Measurements from ENCODE around the gene LRRC2.
"Not testable (repeated sequence)": the region's sequence is repeated elsewhere in the genome, so short reads cannot be mapped to it uniquely, and the experiment has no call there.

Gene LRRC2

DNA sequence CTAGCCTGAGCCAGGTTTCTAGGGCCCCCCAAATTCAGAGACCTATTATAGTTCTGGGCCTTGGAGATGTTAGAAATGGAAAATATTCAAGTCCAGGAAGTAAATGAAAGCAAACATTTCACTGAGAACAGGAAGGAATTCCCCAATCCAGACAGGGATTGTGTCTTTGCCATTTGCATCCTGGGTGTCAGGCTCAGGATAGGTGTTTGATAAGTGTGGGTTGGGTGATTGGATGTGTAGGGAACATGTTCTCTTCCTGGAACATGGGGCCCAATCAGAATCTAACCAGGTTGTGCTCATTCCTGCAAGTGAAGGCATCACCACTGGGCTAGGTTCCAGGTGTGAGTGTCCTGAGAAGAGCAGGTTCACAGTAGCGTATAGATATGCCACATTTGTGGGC is 14.6 kb upstream of the LRRC2 start:
- DNase-seq (ENCODE audit: low spot score): no peak

DNA sequence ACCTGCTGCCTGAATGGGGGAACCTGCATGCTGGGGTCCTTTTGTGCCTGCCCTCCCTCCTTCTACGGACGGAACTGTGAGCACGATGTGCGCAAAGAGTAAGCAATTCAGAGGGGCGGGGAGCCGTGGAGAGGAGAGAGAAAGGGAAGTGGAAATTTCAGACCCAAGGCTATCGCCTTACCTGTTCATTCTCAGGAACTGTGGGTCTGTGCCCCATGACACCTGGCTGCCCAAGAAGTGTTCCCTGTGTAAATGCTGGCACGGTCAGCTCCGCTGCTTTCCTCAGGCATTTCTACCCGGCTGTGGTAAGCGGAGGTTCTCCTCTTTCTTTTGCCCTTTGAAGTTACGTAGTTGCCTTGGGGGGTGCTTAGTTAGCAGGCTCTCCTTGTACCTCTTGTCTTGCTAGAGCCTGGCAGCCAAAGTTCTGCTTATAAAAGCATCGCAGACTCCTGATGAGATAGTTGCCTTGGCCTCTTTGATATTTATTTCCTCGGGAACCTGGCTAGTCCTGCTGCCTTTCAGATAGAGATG is 13.7 kb upstream of the LRRC2 start:
- no peak for DNase-seq (ENCODE audit: low spot score)

GRCh38 chr3:46578973-46579755 is 13.1 kb upstream of the LRRC2 start:
- DNase-seq (ENCODE audit: low spot score): no peak

- not testable (repeated sequence) for DNase-seq (ENCODE audit: low spot score)
These were observed 11.6 kb upstream of the LRRC2 start for GRCh38 chr3:46577580-46578249.

DNA sequence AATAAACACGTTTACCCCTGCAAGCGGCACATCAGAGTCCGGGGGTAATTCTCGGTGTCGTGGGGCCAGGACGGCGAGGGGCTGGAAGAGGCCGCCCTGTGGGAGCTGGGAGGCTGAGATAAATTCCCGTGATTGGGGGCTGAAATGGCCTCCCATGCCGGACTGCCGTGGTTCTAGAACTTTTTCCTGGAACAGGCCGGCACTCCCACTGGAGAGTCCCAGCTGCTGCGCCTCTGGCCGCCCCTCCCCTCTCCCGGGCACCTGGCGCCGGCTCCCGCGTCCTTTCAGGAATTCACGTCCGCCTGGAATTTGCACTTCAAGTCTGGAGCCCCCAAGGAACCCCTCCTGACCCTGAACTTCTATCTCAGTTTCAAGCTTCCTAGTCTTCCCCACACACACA is 10.8 kb upstream of the LRRC2 start:
- peak; percentile 65 for DNase-seq (ENCODE audit: low spot score)

DNA sequence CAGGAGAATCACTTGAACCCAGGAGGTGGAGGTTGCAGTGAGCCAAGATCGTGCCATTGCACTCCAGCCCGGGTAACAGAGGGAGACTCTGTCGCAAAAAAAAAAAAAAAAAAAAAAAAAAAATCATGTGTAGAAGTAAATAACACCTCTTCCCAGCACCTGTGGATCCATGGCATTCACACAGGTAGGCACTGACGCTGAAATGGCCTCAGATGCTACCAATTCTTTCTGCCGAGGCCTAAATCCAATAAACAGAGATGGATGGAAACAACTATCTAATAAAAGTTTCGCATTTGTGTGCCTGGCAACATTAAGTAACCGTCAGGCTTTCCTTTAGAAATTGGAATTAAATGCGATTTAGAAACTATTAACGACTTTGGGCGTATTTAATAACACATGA is 10.3 kb upstream of the LRRC2 start:
- no peak for DNase-seq (ENCODE audit: low spot score)

DNA sequence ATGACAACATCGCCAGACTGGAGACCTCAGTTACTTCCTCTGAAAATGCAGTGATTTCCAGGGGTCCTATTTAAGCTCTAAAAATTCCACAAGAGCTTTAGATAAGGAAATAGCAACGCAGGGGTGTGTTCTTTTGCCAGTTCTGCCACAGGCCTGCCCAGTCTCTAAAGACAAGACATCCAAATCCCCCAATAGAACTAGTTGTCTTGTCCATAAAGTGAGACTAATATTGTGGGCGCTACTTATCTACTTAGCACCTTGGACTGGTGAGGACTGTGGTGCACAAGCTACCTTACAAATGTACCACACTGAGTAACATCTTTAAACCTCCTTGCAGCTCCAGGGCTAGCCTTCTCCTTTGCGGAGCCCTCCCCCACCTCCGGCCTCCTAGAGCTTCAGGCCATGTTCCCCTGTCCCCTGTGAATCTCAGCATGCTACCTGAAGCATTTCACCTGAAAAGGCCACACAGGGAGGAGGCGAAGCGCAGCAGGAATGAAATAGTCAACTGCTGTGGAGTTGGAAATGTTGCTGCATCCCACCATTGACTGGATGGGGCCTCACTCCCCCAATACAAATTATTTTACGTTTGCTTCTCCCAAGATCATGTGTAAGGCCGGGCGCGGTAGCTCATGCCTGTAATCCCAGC is 9.6 kb upstream of the LRRC2 start:
- DNase-seq (ENCODE audit: low spot score): no peak

- no peak for DNase-seq (ENCODE audit: low spot score)
These were observed 8.9 kb upstream of the LRRC2 start for GRCh38 chr3:46574881-46575576.

GRCh38 chr3:46574243-46574646 is 8.1 kb upstream of the LRRC2 start:
- DNase-seq (ENCODE audit: low spot score): peak; percentile 61

- no peak for DNase-seq (ENCODE audit: low spot score)
These were observed 7.6 kb upstream of the LRRC2 start for GRCh38 chr3:46573701-46574100.

DNA sequence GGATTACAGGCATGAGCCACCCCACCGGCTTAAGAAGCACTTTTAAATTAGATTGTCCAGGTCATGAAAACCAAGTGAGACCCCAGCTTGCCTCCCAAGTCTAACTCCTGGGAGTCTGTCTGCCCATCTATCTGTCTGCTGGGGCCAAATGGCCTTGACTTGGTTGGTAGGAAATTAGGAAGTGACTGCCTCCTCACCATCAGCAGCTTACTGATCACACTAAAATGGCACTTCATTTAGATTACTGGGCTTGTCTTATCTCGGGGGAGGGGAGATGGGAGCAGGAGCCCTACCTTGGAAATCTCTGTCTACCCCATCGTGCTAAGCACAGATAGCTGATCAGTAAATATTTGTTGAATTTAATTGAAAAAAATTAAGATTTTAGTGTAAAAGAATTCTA is 5.6 kb upstream of the LRRC2 start:
- no peak for DNase-seq (ENCODE audit: low spot score)

GRCh38 chr3:46565607-46566039 is 479 bp downstream of the LRRC2 start:
- DNase-seq (ENCODE audit: low spot score): peak; percentile 58

- no peak for DNase-seq (ENCODE audit: low spot score)
These were observed 1.0 kb downstream of the LRRC2 start for GRCh38 chr3:46565077-46565476.

DNA sequence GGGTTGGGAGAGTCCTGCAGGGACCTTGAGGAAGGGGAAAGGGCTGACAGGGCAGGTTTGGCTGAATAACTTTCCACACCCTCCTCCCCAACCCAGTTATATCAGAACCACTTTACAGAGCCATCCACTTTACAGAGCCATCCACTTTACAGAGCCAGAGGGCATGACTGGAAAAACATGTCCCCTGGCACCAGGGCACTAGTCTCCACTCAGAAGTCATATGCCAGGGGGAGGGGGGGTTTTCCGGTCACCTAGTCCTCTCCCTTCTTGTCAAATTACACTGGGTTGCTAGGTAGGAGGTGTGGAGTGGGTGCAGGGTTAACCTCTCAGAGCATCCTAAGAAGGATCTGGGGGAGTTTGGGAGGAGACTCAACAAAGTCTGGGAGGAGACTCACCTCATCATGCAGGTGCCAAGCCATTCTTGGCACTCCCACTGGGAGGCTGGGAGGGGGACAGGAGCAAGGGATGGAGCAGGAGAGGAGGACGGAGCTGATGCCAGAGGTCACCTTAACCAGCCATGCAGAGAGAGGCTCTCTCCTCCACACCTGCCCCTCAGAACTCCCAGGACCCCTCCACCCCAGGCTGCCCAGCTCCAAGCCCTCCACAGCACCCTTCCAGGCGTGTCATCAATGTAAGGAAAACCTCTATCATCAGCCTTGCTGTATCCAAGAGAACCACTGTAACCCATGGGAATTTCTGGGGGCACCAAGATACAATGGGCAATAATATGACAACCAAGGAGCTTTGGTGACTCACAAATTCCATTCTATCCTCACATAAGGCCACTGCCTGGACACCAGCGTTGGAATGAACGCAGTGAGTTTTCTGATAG is 1.7 kb downstream of the LRRC2 start:
- no peak for DNase-seq (ENCODE audit: low spot score)

- DNase-seq (ENCODE audit: low spot score): no peak
These were observed 4.2 kb downstream of the LRRC2 start for GRCh38 chr3:46561951-46562350.

DNA sequence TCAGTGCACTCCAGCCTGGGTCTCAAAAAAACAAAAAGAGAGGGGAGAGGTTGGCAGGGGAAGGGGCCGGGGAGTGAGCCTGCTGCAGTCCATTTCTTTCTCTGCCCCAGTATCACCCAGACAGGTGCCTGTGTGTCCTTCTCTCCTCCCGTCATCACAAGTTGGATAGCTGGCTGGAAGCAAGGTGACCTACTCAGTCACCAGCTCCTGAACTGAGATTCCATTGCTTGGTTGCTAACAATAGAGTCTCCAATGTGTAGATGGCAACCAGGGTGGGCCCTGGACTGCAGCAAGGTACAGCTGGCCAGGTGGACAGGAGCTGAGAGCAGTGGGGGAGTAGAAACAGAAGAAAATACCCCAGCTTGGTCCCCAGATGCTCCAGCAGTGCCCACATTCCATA is 4.6 kb downstream of the LRRC2 start:
- no peak for DNase-seq (ENCODE audit: low spot score)

- no peak for DNase-seq (ENCODE audit: low spot score)
These were observed 6.9 kb downstream of the LRRC2 start for GRCh38 chr3:46559091-46559704.

DNA sequence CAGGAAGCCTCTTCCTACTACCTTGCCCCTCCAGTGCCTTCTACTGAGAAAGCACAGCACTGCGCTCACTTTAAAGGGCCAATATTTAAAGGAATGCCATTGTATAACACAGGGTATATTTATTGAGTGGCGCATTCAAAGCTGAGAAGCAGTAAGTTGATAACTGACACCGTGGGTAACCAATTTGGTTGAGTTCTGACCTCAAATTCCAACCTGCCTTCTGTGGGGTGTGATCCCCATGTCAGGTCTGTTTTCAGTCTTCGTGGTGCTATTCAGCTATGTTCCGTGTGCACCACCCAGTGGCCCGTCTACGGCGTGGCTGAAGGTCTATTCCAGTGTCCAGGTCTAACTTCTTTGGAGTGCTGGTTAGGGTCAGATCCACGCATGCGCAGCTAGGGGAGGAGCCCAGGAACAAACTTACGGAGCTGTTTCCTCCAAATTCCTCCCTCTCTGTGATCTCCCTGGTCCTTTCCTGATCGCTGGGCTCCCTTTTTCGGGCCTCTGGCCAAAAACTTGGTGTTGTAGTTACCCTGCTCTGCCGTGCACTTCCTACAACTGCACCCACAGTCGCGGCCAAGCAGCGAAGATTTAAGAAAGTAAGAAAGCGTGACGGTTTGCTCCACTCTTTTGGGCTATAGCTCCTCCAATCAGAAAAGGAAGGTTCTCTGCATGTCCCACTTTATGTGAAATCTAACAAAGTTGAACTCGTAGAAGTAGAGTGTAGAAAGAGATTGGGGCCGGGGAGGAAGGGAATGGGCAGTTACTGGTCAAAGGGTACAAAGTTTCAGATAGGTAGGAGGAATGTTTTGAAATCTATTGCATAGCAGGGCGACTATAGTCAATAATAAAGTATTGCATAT is 7.7 kb downstream of the LRRC2 start:
- peak; percentile 74 for DNase-seq (ENCODE audit: low spot score)

GRCh38 chr3:46557814-46558183 is 8.3 kb downstream of the LRRC2 start:
- DNase-seq (ENCODE audit: low spot score): no peak

DNA sequence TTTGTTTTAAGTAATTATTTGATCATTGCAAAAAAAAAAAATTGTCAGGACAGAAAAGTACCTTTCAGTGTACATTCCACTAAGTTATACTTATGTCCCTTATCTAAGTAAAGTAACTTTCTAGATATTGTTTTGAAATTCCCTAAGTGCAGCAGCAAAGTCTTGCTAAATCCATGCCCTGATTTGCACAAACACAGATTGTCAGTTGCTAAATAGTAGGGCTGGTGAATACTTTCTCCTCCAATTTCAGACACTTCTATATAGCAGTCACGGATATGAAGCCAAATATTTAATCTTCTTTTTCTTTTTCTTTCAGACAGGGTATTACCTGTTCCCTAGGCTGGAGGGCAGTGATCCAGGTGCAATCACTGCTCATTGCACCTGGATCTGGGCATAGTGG is 12.9 kb downstream of the LRRC2 start:
- no peak for DNase-seq (ENCODE audit: low spot score)

Data from iPS-NIHi11 (cell line).